H1 (cell line): Measurements from ENCODE around the gene PXMP4. TPM values are rescaled to one million over a fixed set of nuclear protein-coding genes. Genes with fewer than 3 reads are reported as not detected.

Experiments
- ASH2L ChIP-seq: fragments of 200-600, 300-600 bp; sonication (generic); IDR thresholded peaks from one replicate; pipeline ENCODE4 v1.7.1; 2017; ENCODE audit warnings: low read length
- CEBPB ChIP-seq: IDR thresholded peaks from 2 replicates; pipeline ENCODE4 v1.6.1; 2012; ENCODE audit warnings: low read depth, low read length
- CHD2 ChIP-seq: IDR thresholded peaks from 2 replicates; pipeline ENCODE4 v1.6.1; 2012; ENCODE audit warnings: low read length, improper control_type of control experiment
- CREB1 ChIP-seq: IDR thresholded peaks from 2 replicates; pipeline ENCODE4 v1.6.1; 2012; ENCODE audit warnings: inconsistent platforms
- EP300 ChIP-seq, 2 experiments: IDR thresholded peaks; 1 replicate in 1 of 2; 2 replicates in 1 of 2; pipeline ENCODE4 v1.6.1; 2011 to 2012; ENCODE audit warnings: low read depth in 2 of 2, low read length in 2 of 2, mild to moderate bottlenecking in 2 of 2, borderline replicate concordance in 1 of 2, inconsistent platforms in 1 of 2, moderate library complexity in 1 of 2
- FOSL1 ChIP-seq: IDR thresholded peaks from 2 replicates; pipeline ENCODE4 v1.6.1; 2011; ENCODE audit warnings: mild to moderate bottlenecking, low read depth, low read length, moderate library complexity; ENCODE audit not compliant: insufficient read depth
- KDM1A ChIP-seq: fragments of 200-600, 300-600 bp; sonication (generic); IDR thresholded peaks from 2 replicates; pipeline ENCODE4 v1.7.1; 2016; ENCODE audit warnings: mild to moderate bottlenecking, low read length, borderline replicate concordance
- NANOG ChIP-seq: IDR thresholded peaks from 2 replicates; pipeline ENCODE4 v1.6.1; 2011; ENCODE audit warnings: low read length, low read depth, mild to moderate bottlenecking, inconsistent platforms; ENCODE audit not compliant: insufficient read depth, poor library complexity, severe bottlenecking
- RXRA ChIP-seq: IDR thresholded peaks from 2 replicates; pipeline ENCODE4 v1.6.1; 2011; ENCODE audit warnings: low read depth, mild to moderate bottlenecking, low read length, moderate library complexity; ENCODE audit not compliant: insufficient read depth
- SP1 ChIP-seq: IDR thresholded peaks from 2 replicates; pipeline ENCODE4 v1.6.1; 2011; ENCODE audit warnings: low read depth, low read length
- TEAD4 ChIP-seq: IDR thresholded peaks from 2 replicates; pipeline ENCODE4 v1.6.1; 2012; ENCODE audit warnings: low read depth, low read length, inconsistent platforms, mixed read lengths
- YY1 ChIP-seq: IDR thresholded peaks from 2 replicates; pipeline ENCODE4 v1.6.1; 2011; ENCODE audit warnings: low read depth, mild to moderate bottlenecking, low read length
- polyA plus RNA-seq, 7 experiments: library from polyadenylated mRNA; depleted of rRNA in 3 of 7; stranded (reverse) in 5 of 7; unstranded in 2 of 7; fragments of >200 nt in 5 of 7; fragments of 200-250 nt in 2 of 7; gene quantifications; 1 replicate in 5 of 7; 2 replicates in 1 of 7; 4 replicates in 1 of 7; pipeline versions ENCODE4 v1.2.1 to v1.2.3, GENCODE V29; 2011 to 2013; ENCODE audit warnings: missing spikeins in 2 of 7, mixed read lengths in 2 of 7
- total RNA-seq: library from RNA; stranded (reverse); fragmentation: NEBNext Ultra II Directional; extraction: Animal tissue kit (Norgen Biotek cat#: 25700); gene quantifications from 2 replicates; pipeline ENCODE4 v1.2.1, GENCODE V29; 2021
- TF ChIP-seq, protein P1 (sequence below): IDR thresholded peaks from 2 replicates; pipeline ENCODE4 v1.6.1; 2011; ENCODE audit warnings: low read depth, mild to moderate bottlenecking, low read length; ENCODE audit not compliant: insufficient read depth
- TF ChIP-seq, protein P2 (sequence below), 3 experiments: IDR thresholded peaks; 1 replicate in 2 of 3; 2 replicates in 1 of 3; pipeline versions ENCODE4 v1.5.1 to v1.6.1; 2011; ENCODE audit warnings: low read length in 3 of 3, mild to moderate bottlenecking in 3 of 3, inconsistent platforms in 2 of 3, low read depth in 1 of 3, moderate library complexity in 1 of 3; ENCODE audit not compliant: insufficient read depth in 1 of 3; ENCODE audit errors: control extremely low read depth in 1 of 3

The PXMP4 gene
- total and polyA plus RNA-seq, 2 of the 8 experiments (the other 6 are each of a cell fraction or from before 2014, with no cell fraction given) = 3.3 to 3.4 TPM

DNA sequence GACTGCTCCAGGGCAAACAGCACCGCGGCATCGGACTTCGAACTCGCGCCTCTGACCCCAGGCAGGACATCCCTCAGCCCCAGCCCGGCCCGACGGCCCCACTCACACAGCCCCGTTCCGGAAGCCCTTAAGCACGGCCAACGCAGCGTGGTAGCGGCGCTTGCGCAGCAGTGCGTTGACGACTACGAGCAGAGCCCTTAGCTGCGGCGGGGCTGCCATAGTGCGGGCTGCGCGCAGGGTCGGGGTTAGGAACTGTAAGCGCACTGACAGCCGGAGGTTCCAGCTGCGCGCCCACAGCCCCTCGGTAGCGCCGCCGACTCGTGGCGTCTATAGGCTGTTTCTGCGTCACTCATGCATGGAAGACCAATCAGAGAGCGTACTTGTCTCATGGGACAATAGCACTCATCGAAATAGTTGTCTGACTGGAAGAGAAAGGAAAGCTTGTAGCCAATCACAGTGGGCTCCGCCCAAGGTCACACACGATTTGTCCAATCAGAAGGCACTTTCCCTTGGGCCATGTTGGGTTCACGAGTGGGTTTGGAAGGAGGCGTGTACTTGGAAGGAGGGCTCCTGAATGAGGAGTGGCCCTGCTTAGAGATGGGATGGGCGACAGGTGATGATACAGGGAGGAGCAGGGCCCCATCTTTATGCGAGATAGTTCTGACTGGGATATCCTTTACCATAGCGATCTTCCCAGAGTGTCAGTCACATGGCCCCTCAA lies at the start of gene PXMP4 (continued):
- TF ChIP-seq, protein P1, sequence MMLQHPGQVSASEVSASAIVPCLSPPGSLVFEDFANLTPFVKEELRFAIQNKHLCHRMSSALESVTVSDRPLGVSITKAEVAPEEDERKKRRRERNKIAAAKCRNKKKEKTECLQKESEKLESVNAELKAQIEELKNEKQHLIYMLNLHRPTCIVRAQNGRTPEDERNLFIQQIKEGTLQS = no peak
- TF ChIP-seq CHD2 = peak; percentile 87
- no peak for TF ChIP-seq TEAD4
- no peak for TF ChIP-seq CEBPB
- TF ChIP-seq YY1 = no peak
- no peak for TF ChIP-seq FOSL1
- TF ChIP-seq KDM1A = no peak
- no peak for TF ChIP-seq NANOG
- TF ChIP-seq RXRA = no peak
- peak; percentile 51 for TF ChIP-seq CREB1
- no peak for TF ChIP-seq EP300 (IDR thresholded peaks at IDR 0.05; ENCODE audit: borderline replicate concordance in 1 of 2, low read depth in 2 of 2, low read length in 2 of 2)
- peak; percentile 97 for TF ChIP-seq SP1
- TF ChIP-seq, protein P2, sequence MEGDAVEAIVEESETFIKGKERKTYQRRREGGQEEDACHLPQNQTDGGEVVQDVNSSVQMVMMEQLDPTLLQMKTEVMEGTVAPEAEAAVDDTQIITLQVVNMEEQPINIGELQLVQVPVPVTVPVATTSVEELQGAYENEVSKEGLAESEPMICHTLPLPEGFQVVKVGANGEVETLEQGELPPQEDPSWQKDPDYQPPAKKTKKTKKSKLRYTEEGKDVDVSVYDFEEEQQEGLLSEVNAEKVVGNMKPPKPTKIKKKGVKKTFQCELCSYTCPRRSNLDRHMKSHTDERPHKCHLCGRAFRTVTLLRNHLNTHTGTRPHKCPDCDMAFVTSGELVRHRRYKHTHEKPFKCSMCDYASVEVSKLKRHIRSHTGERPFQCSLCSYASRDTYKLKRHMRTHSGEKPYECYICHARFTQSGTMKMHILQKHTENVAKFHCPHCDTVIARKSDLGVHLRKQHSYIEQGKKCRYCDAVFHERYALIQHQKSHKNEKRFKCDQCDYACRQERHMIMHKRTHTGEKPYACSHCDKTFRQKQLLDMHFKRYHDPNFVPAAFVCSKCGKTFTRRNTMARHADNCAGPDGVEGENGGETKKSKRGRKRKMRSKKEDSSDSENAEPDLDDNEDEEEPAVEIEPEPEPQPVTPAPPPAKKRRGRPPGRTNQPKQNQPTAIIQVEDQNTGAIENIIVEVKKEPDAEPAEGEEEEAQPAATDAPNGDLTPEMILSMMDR (IDR thresholded peaks at IDR 0.05; ENCODE audit: control extremely low read depth in 1 of 3, insufficient read depth in 1 of 3, low read depth in 1 of 3, low read length in 3 of 3) = no peak
- no peak for TF ChIP-seq ASH2L
